Smooth muscle cell (in vitro differentiated cells): ENCODE data around the gene HLA-DQB2. TPM values are rescaled to one million over a fixed set of nuclear protein-coding genes. Genes with fewer than 3 reads are reported as not detected.
"Not testable (repeated sequence)": the region's sequence is repeated elsewhere in the genome, so short reads cannot be mapped to it uniquely, and the experiment has no call there.

Experiments
- DNase-seq: peaks from one replicate; lab custom pipeline; 2025; ENCODE audit not compliant: unreplicated experiment; lab: John Stamatoyannopoulos, UW
- H2AFZ ChIP-seq: fragments of 200-600 bp; sonication (generic); 2 replicates; pipeline ENCODE4 v1.6.0; 2016; ENCODE audit warnings: antibody characterized with exemption, low read depth, mild to moderate bottlenecking
- H3F3A ChIP-seq: fragments of 200-600 bp; sonication (generic); 2 replicates; pipeline ENCODE4 v1.6.0; 2017; ENCODE audit warnings: antibody characterized with exemption, low read depth
- H3K27ac ChIP-seq: fragments of 200-600 bp; sonication (generic); 2 replicates; pipeline ENCODE4 v1.5.1; 2016; ENCODE audit warnings: low read depth, mild to moderate bottlenecking
- H3K27me3 ChIP-seq: fragments of 200-600 bp; sonication (generic); 2 replicates; pipeline ENCODE4 v1.6.1; 2016; ENCODE audit warnings: low read depth, mild to moderate bottlenecking
- H3K36me3 ChIP-seq: fragments of 200-600 bp; sonication (generic); 2 replicates; pipeline ENCODE4 v1.5.1; 2016; ENCODE audit warnings: low read depth
- H3K4me1 ChIP-seq: fragments of 200-600 bp; sonication (generic); 2 replicates; pipeline ENCODE4 v1.5.1; 2016; ENCODE audit warnings: low read depth
- H3K4me2 ChIP-seq: fragments of 200-600 bp; sonication (generic); 2 replicates; pipeline ENCODE4 v1.6.0; 2016; ENCODE audit warnings: mild to moderate bottlenecking
- H3K4me3 ChIP-seq: fragments of 200-600 bp; sonication (generic); 2 replicates; pipeline ENCODE4 v1.5.1; 2016; ENCODE audit warnings: mild to moderate bottlenecking
- H3K79me2 ChIP-seq: fragments of 200-600 bp; sonication (generic); 2 replicates; pipeline ENCODE4 v1.6.0; 2016; ENCODE audit warnings: low read depth, mild to moderate bottlenecking
- H3K9ac ChIP-seq: fragments of 200-600 bp; sonication (generic); 2 replicates; pipeline ENCODE4 v1.6.0; 2016; ENCODE audit warnings: low read depth
- H3K9me3 ChIP-seq: fragments of 200-600 bp; sonication (generic); replicated peaks from 2 replicates; pipeline ENCODE4 v1.5.1; 2016; ENCODE audit warnings: low read depth
- H4K20me1 ChIP-seq: fragments of 200-600 bp; sonication (generic); 2 replicates; pipeline ENCODE4 v1.6.0; 2016; ENCODE audit warnings: low read depth
- WGBS: methylation state at CpG from one replicate; pipeline ENCODE4 v1.1.7; 2016; ENCODE audit warnings: low lambda C conversion rate; 5-methylcytosine and 5-hydroxymethylcytosine counted together
- polyA plus RNA-seq: library from polyadenylated mRNA; unstranded; fragments of >200 nt; fragmentation: Nextera tagmentation; extraction: Ambion mirVana; gene quantifications from 2 replicates; pipeline ENCODE4 v1.2.1, GENCODE V29; 2016
- total RNA-seq: library from RNA; depleted of rRNA; stranded (reverse); fragments of >200 nt; gene quantifications from 2 replicates; pipeline ENCODE4 v1.2.3, GENCODE V29; 2014
- TF ChIP-seq, protein P1 (sequence below): fragments of 200-600 bp; sonication (generic); IDR thresholded peaks from 2 replicates; pipeline ENCODE4 v1.5.1; 2017; ENCODE audit warnings: borderline replicate concordance, mild to moderate bottlenecking, antibody characterized with exemption; ENCODE audit not compliant: insufficient read depth, poor library complexity, severe bottlenecking

Gene HLA-DQB2
- total and polyA plus RNA-seq, 2 experiments from 2014 or later = not detected

DNA sequence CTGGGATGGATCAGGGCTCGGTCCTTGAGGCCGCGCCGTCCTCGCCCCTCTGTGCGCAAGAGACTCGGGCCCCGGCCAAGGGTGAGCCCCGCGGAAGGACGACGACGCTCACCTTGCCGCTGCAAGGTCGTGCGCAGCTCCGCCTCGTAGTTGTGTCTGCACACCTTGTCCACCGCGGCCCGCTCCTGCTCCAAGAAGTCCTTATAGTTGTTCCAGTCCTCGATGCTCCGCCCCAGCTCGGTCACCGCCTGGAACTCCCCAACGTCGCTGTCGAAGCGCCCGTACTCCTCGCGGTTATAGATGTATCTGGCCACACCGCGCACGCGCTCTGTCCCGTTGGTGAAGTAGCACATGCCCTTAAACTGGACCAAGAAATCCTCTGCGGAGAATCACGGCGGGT lies 1.8 kb downstream of the HLA-DQB2 start:
- no peaks in the 10 kb centered on the region for H3K79me2 ChIP-seq
- no peaks in the 10 kb centered on the region for H4K20me1 ChIP-seq
- no peak for DNase-seq
- peaks cover 11% of the 10 kb centered on the region for H3K27me3 ChIP-seq
- no peak overlapping the region for H3K27ac ChIP-seq
- H2AFZ ChIP-seq = no peak overlapping the region
- no peak overlapping the region for H3K4me2 ChIP-seq
- H3K9me3 ChIP-seq = no peaks in the 10 kb centered on the region
- H3K4me3 ChIP-seq = no peak overlapping the region
- TF ChIP-seq, protein P1, sequence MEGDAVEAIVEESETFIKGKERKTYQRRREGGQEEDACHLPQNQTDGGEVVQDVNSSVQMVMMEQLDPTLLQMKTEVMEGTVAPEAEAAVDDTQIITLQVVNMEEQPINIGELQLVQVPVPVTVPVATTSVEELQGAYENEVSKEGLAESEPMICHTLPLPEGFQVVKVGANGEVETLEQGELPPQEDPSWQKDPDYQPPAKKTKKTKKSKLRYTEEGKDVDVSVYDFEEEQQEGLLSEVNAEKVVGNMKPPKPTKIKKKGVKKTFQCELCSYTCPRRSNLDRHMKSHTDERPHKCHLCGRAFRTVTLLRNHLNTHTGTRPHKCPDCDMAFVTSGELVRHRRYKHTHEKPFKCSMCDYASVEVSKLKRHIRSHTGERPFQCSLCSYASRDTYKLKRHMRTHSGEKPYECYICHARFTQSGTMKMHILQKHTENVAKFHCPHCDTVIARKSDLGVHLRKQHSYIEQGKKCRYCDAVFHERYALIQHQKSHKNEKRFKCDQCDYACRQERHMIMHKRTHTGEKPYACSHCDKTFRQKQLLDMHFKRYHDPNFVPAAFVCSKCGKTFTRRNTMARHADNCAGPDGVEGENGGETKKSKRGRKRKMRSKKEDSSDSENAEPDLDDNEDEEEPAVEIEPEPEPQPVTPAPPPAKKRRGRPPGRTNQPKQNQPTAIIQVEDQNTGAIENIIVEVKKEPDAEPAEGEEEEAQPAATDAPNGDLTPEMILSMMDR = no peak
- no peak overlapping the region for H3K9ac ChIP-seq
- 96% methylated on average over 39 of the region's 40 CpGs for WGBS
- H3K4me1 ChIP-seq = no peaks in the 10 kb centered on the region
- no peaks in the 10 kb centered on the region for H3F3A ChIP-seq
- no peaks in the 10 kb centered on the region for H3K36me3 ChIP-seq

DNA sequence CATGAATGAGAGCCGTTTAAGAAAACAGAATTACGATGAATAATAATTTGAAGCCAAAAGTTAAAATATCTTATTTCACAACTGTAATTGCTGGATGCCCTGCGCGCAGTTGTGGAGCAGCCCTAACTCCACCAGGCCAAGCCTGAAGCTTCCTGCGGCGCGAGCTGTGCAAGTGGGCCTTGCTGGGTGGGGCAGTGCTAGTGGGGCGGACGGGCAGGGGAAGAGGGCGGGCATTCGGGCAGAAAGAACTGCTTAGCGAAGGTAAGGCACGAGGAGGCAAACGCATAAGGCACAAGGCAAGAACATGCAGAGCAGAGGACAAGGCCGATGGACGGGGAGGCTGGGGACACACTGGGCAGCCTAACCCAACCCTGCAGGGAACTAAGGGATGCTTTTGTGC lies 2.3 kb downstream of the HLA-DQB2 start:
- H3K27ac ChIP-seq = no peak overlapping the region
- DNase-seq = no peak
- no peaks in the 10 kb centered on the region for H3F3A ChIP-seq
- no peak overlapping the region for H3K4me3 ChIP-seq
- H3K36me3 ChIP-seq = no peaks in the 10 kb centered on the region
- H2AFZ ChIP-seq = no peak overlapping the region
- H3K9ac ChIP-seq = no peak overlapping the region
- H3K4me1 ChIP-seq = no peaks in the 10 kb centered on the region
- peaks cover 11% of the 10 kb centered on the region for H3K27me3 ChIP-seq
- H3K4me2 ChIP-seq = no peak overlapping the region
- 94% methylated on average over 13 of the region's 16 CpGs for WGBS
- H3K9me3 ChIP-seq = no peaks in the 10 kb centered on the region
- H3K79me2 ChIP-seq = no peaks in the 10 kb centered on the region
- no peaks in the 10 kb centered on the region for H4K20me1 ChIP-seq
- TF ChIP-seq, protein P1 = no peak

DNA sequence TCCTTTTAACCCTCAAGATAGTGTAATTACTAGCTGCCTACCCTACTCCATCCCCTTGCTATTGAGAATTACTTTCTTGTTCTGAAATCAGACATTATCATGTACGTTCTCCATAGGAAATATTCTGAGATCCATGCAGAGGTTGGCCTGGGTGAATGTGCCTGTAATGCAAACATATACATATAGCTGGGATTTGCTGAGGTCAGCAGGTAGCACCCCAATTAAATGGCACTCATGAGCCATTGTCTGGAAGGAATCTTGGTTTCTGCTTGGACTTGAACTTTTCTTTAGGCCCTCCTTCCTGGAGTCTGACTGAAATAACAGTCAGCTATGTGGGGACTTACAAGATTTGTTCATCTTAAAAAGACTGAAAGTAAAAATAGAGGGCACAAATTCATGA lies 3.7 kb downstream of the HLA-DQB2 start:
- H3K79me2 ChIP-seq = no peaks in the 10 kb centered on the region
- TF ChIP-seq, protein P1 = no peak
- no peak overlapping the region for H3K27ac ChIP-seq
- no peak overlapping the region for H2AFZ ChIP-seq
- no peak overlapping the region for H3K9ac ChIP-seq
- 93% methylated on average over 1 of the region's 1 CpG for WGBS
- no peak for DNase-seq
- no peaks in the 10 kb centered on the region for H3K9me3 ChIP-seq
- no peaks in the 10 kb centered on the region for H4K20me1 ChIP-seq
- H3K4me3 ChIP-seq = no peak overlapping the region
- no peaks in the 10 kb centered on the region for H3K4me1 ChIP-seq
- H3K27me3 ChIP-seq = peaks cover 22% of the 10 kb centered on the region
- no peaks in the 10 kb centered on the region for H3K36me3 ChIP-seq
- no peaks in the 10 kb centered on the region for H3F3A ChIP-seq
- H3K4me2 ChIP-seq = no peak overlapping the region

DNA sequence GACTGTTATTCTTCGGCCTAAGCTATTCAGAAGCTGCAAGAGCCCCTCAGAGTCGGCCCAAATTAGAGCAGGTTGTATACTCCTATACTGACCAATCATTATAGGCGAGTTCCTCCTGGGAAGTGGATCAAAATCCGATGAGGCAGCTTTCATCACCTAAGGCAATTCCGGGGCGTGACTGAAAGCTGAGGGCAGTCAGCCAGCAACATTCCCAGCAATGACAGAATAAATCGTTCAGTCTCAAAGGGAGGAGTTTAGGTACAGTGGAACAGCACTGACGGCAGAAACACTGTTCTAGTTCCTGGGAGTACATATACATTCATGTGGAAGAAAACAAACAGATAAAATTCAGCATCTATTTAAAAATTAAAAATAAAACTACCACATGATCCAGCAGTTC lies 10.8 kb downstream of the HLA-DQB2 start:
- Histone ChIP-seq H3K27ac (no peak overlapping the region), H3K9me3 (no peaks in the 10 kb centered on the region), H3F3A (no peaks in the 10 kb centered on the region), H4K20me1 (no peaks in the 10 kb centered on the region), H3K36me3 (no peaks in the 10 kb centered on the region), H3K4me2 (no peak overlapping the region), H3K9ac (no peak overlapping the region), H3K27me3 (peaks cover 19% of the 10 kb centered on the region), H3K4me1 (no peaks in the 10 kb centered on the region), H3K4me3 (no peak overlapping the region), H3K79me2 (no peaks in the 10 kb centered on the region), H2AFZ (no peak overlapping the region)
- no peak for DNase-seq
- TF ChIP-seq, protein P1 = no peak
- 54% methylated on average over 8 of the region's 8 CpGs for WGBS

DNA sequence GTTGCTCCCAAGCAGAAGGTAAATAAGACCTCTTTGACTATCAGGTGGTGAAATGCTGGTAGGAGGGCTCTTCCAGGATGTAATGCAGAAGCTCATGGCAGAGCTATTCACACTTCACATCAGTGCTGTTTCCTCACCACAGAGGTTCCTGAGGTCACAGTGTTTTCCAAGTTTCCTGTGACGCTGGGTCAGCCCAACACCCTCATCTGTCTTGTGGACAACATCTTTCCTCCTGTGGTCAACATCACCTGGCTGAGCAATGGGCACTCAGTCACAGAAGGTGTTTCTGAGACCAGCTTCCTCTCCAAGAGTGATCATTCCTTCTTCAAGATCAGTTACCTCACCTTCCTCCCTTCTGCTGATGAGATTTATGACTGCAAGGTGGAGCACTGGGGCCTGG lies 17.7 kb downstream of the HLA-DQB2 start:
- not testable (repeated sequence) for H3K9ac ChIP-seq, H3K27me3 ChIP-seq, H3K27ac ChIP-seq, H3K9me3 ChIP-seq, DNase-seq, H3K36me3 ChIP-seq, H3K4me1 ChIP-seq, H4K20me1 ChIP-seq, H3F3A ChIP-seq, H3K4me2 ChIP-seq, H3K79me2 ChIP-seq, H3K4me3 ChIP-seq, H2AFZ ChIP-seq
- WGBS = 82% methylated on average over 1 of the region's 1 CpG
